Activated T-helper 9 cell treated with anti-CD3 and anti-CD28 coated beads, Interleukin-2, amount 50 U/mL, for 16 hours (primary cell): ENCODE results near the gene MSI2.

Experiments used
- DNase-seq: peaks from one replicate; pipeline ENCODE4 v3.0.0-alpha.2; 2020; ENCODE audit warnings: low read depth

Gene MSI2

DNA sequence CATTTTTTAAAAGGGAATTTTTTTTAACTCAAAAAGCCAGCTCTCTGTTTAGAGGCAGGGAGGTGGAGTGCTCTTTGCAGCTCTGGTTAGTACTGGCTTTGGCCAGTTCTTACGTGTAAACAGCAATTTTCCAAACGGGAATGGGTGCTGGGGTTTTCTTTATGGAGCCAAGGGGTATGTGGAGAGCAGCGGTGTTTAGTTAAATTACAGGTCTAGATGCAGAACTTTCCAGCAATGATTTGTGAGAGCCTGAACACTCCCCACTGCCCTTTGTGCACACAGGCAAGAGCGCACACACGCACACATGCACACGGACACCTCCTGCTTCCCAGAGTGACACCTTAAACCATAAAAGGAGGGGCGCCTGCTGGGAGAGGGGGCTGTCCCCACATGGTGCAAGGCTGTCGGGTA, 140.2 kb downstream of the MSI2 start:
- no peak for DNase-seq

DNA sequence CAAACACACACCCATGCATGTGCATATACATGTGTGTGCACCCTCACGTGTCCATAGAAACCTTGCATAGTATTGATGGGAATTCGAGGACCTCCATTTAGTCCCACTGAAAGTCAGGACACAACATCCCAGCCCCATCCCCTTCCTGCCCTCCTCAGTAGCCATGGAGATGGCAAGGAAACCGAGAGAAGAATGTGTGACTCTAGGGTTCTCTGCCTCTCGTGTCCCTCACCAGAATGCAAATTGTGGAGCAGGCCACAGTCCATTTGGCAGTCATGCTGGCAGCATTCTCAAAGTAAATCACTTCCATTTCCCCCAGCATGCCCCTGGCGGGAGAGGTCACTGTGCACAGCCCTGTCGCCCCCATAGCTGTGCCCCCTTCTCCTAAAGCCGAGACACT, 141.1 kb downstream of the MSI2 start:
- no peak for DNase-seq

DNA sequence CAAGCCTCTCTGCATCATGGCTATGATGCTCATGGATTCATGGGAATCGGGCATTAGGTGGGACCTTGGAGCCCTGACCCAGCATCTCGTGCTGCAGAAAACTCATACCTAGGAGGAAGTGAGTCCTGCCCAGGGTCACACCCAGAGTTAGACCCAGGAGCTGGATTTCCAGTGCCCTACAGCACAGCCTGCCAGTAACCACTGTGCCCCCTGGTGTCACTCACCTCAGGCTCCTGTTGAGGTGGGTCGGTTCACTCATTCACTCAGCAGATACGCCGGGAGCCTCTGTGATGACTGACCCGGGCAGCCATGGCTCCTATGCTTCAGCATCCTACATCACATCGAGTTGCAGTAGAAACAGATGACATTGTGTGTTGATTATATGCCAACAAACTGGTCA, 143.4 kb downstream of the MSI2 start:
- no peak for DNase-seq

DNA sequence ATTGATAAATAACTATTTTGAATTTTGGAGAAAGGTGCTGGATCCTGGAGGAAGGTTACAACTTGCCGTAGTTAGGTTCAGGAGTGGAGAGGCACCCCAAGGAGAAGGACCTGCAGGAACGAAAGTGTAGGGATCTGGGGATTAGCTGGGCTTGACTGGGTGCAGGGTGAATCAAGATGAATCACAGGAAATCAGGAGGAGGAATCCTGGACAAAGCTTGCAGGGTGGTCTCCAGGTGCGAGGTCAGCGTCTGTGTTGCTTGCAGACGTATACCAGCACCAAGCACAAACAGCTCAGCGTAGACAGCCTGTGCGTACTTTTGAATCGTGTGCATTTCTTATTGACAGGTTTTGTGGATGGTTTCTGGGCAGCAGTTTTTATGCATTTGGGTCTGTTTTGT, 144.3 kb downstream of the MSI2 start:
- DNase-seq: no peak

DNA sequence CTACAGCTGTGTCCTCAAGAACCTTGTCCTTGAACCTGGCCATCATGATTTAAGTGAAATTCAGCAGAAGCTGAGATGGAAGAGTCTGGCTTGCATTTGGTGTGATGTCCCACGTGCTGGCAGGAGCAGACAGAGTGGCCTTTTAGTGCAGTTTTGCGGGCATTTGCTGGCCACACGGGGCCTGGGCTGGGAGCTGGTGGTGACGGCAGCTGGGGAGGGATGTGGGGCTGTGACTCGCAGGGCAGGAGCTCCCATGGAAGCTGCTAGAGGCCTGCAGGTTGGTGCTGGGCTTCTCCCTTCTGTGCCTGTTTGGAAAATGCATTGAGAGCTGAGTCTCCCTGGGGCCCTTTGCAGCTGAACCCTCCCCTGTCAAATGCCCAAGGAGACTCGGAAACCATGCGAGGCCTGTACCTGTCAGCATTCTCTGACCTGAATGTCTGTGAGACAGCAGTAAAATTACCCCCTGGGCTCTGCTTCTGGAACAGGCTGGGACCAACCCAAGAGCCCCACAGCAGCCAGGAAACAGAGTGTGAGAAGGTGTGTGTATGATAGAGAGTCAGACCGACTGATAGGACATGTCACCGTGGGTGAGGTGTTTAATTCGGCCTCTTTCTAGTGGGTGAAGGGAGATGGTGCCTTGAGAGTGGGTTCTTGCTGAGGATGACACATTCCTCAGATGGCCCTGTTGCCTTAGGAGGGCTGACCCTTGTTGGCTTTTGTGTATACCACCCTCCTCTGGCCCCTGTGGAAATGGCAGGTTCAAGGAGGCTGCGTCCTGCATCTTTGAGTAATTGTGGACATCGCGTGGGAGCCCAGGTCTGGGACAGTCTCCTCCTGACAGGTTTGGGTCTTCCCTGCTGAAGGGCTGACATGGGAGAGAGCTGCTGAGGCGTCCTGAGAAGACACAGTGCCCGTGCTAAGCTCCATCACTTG, 145.5 kb downstream of the MSI2 start:
- DNase-seq: no peak

DNA sequence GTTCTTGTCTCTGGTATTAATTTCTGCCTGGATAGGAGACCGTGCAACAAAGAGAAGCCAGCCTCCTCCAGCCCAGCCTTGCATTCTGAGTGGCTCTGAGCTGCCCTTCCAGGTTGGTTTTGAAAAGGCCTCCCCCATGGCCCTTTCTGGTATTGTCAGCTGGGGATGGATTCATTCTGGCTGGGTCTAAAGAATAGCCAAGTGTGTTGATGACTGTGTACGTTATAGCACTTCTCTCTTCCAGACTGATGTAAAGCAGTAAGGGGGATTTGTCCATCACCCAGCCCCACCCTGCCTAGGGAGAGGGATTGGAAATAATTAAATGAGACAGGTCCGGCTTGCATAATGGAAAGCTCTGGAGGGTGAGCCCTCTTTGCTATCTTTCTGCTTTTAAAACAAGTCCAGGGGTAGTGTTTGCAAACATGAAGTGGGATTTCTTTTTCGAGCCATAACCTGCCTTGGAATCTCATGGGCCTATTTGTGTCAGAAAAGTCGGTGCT, 146.4 kb downstream of the MSI2 start:
- DNase-seq: no peak

DNA sequence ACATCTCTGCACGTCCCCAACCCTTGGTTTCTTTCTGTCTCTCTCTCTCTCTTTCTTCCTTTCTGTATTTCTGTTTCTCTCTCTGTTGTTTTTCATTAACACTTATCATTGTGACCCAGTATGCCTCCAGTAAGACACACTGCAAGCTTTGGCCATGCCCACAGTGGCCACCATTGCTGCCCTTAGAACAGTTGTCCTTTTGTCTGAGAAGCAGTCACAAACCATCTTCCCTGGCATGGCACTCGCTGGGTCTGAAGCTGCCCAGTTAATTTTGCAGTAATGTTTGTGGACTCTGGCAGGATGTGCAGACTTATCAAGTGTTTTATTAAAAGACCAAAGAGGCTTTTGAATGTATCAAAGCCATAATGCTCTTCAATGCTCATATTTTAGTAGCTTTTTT, 146.9 kb downstream of the MSI2 start:
- DNase-seq: no peak

DNA sequence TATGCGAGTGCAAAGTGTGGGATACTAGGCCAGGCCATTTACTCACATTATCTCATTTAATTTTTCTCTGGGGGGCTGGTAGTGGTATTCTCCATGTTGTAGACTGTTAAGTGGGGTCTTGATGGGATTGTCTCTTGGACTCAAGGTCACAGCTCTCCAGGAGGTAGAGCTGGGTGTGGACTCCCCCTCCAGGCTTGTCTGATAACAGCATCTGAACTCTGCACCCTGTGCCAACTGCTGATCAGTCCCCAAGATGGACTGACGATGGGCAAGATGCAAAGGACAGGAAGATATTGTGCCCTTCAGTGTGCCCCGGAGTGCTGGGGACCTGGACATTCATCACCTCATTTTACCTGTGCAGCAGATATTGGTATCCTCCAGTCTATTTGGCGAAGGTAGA, 147.8 kb downstream of the MSI2 start:
- no peak for DNase-seq

DNA sequence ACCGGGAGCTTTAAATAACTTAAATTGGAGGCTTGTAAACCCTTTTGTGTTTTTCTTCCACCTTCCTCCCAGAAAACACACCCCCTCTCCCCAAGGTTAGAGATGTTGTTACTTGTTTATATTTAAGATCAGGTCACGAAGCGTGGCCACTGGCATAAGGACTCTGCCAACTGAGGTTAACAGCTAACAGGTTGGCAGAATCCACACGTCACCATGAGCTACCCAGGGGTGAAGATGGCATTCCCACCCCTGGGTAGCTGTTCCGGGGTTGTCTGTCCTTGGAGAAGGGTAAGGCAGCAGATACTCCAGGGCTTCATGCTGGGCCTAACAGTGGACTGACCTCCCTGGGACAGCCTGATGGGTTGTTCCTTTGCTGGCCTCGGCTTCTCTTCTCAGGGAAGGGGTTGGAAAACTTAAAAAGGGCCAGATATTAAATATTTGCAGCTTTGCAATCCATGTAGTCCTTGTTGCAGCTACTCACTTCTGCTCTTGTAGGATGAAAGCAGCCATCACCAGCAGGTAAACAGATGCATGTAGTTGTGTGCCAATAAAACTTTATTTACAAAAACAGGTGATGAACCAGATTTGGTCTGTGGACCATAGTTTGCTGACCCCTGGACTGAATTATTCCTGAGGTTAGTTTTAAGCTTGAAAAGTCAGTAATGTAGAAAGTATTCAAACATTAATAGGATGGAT, 148.6 kb downstream of the MSI2 start:
- DNase-seq: no peak

DNA sequence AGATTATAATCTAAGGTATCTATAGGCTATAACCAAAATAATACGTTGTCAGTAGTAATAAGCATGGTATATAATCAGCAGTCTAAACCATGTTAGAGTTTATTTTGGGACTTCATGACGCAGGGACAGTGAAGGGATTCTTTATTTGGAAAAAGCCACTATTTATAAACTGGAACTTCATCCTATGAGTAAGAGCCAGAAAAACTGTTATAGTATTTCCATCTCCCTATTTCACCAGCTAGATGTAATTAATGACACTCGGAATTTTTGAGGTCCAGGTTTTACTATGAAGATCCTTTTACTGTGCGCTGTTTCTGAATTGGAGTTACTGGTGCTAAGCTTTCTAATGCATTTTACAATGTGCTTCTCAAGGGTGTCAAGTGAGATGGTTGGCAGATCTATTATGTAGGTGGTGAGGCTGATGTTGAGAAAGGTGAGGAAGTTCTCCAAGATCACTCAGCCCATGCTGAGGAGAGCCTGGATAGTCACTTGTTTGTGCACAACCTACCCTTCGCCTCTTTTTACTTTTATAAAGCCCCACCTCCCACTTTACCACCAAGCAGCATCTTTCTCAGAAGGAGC, 149.3 kb downstream of the MSI2 start:
- no peak for DNase-seq

DNA sequence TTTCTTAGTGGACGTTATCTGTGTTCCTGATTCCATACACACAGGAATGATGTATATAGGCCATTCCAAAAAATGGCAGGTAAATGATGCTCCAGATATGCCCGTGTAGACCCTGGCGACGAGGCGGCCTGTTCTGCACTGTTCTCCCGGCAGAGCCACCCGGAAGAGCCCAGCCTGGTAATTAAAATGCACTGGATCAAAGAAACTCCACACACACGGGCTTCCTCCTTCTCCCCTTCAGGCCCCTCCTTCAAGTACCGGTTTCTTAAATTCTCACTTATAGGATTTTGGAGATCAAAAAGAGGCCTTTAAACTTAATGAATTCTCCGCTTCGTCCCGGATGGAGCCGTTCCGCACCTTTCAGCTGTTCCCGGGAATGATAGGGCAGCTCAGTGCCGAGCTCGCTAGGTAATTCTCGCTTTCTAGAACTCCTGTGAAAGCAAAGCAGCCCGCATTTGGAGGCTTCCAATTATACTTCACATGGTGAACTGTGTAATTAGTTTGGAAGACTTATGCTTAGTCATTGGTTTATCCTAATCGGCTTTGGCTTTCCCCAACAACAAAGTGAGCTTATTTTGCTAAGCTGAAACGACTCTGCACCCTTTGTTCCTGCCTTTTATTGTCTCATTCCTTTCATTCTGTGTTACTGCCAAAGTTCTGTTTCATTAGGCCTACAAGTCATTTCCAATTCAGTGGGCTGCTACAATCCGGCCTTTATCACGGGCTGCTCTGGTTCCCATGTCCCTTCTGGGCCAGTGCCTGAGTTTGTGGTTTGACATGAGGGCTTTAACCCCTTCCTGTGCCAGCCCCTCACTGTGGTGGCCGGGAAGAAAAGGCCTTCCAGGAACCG, 150.0 kb downstream of the MSI2 start:
- DNase-seq: no peak

DNA sequence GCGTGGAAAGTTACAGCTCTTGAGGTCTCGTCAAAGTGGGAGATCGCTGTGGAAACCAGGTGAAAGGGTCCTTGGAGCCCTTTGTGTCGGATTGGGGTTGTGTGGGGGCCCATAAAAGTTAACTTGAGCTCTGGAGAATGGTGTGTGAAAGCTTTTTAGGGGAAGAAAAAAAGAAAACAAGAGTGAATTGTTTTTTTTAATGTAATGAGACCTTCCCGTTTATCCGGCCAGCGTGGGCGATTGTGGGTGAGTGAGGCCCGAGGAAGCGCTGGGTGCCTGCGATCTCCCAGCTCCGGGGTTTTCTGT, 150.6 kb downstream of the MSI2 start:
- DNase-seq: no peak

DNA sequence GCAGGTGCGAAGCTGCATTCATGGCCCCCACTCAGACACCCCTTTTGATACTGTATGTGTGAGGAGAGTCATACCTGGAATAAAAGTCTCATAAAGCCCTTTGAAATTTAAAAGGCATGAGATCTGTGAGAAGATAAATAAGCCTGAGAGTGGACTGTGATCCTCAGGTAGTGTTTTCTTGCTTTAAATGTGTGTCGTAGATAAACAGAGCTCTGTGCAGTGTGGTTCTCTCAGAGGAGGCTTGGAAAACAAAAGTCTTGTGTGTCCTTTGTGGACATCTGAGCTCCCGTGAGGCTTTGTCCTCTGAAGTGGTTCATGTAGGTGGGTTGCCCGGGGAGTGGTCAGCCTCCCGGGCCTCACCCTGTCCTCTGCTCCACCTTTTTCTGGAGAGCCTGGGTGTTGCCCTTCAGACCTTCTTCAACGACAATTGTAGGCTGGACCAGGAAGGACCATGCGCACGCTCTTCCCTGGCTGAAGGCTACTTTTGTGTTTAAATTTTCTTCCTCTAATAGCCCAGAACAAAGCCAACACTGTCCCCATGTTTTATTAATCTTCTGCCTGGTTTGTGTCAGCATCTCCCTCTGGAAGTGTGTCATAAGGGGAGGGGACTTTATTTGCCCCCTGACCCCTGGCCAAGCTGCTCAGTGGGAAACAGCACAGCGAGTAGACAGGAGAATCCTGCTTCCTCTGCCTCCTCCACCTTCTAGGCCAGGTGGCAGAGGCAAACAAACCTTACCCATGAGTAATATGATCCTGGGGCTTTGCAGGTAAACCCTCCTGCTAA, 151.2 kb downstream of the MSI2 start:
- DNase-seq: no peak

DNA sequence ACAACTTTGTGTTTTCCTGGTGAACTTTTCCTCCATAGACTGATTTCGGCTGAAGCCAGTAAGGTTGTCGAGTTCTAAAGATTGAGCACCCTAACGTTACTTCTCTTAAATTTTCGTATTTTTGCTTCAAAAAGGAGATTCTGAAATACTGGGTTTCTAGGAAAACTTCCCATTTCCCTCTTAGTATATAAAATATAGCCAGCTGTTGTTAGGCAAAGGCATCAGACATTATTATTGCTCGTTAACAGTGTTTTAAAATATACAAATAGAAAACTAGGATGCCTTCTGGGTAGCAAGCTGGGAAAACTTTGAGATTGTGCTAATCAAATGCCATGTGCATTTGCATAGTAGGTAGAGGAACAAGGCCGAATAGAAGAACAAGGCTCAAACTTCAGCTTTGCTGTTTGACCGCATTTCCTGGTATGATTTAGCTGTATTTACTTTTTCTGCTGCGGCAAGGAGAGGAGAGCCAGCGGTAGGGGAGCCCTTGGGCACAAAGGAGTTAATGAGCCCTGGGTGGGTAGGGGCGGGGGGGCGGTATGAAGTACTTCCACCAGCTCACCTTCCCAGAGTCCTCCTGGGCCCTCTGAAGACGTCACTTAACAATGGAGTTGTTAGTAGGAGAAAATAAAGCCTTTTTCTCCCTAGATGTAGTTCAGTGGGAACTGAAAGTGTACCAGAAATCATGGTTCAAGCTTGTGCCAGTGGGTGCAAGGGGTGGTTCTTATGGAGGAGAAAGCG, 151.9 kb downstream of the MSI2 start:
- DNase-seq: no peak

DNA sequence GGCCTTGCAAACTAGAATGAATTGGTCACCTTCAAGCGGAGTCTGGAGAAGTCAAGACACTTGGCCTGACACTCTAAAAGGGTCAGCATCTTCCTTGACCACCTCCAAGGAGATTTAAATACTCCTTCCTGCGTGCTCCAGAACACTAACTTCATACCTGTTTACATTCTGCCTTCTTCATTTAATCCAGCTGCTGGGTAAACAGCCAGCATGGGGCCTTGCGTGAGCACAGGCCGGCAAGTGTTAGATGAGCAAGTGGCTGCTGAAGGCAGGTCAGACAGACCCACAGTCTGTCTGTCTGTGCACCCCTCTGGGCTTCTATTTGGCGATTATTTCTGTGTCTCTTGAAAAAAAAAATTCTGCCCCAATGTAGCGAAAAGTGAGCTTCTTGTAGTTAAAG, 153.8 kb downstream of the MSI2 start:
- DNase-seq: no peak

DNA sequence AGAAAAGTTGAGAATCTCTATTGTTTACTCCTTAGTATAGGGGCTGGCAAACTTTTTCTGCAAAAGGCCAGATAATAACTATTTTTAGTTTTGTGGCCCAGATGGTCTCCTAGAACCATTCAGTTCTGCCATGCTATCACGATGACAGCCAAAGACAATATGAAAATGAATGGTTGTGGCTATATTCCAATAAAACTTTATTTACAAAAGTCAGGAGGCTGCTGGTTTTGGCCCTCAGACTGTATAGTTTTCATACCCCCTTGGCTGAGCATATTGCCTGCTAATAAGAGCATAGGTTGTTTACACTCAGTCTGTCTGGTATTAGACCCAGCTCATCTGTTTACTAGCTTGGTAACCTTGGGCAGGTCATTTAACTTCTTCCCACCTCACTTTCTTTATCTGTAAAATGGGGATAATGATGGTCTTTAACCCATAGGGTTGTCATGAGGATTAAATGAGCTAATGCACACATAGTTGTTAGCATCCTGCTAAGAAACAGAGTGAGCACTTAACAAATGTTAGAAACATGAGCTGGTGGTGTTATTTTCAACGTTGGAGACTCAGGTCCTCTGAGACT, 156.3 kb downstream of the MSI2 start:
- DNase-seq: no peak

DNA sequence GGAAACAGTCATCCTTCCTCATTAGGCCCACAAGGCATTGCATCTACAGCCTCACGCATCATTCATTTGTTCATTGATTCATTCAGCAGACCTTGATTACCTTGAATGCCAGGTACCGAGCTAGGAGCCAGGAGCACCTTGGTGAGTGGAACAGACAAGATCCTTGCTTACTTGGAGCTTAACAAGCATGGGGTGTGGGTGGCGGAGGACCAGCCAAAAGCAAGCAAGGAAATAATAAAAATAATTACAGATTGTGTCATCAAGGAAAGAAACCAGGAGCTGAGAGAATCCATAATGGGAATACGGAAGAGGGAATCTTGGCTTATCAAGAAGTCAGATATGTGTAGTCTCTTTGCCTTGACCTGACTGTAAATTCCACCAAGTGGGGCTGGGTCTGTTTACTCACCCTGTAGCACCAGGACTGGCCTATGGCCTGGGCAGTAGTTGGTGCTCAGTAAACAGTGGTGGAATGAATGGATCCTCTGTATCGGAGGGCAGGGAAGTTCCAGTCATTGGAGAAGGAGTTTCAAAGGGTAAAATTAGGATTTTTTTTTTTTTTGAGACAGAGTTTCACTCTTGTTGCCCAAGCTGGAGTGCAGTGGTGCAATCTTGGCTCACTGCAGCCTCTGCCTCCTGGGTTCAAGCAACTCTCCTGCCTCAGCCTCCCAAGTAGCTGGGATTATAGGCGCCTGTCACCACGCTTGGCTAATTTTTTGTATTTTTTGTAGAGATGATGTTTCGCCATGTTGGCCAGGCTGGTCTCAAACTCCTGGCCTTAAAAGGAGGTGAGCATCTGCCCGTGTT, 157.7 kb downstream of the MSI2 start:
- no peak for DNase-seq

DNA sequence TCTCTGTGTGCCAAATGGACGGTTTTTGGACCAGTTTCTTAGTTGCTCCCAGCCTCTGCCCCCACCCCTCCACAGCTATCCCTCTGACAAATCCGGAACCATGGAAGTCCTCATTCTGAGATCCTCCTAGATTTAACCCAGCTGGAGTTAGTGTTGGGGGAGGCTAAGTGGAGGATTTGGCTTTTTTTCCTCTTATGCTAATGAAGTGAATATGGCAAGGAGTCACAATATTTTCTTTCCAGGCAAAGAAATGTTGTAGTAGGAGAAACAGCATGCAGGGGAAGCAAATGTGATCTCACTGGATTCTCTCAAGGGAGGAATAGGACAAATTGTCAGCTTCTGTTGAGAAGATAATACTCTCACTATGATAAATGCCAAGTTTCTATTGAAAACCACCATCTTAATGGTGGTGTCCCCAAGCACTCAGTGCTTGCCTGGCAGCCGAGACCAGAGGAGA, 159.5 kb downstream of the MSI2 start:
- no peak for DNase-seq

DNA sequence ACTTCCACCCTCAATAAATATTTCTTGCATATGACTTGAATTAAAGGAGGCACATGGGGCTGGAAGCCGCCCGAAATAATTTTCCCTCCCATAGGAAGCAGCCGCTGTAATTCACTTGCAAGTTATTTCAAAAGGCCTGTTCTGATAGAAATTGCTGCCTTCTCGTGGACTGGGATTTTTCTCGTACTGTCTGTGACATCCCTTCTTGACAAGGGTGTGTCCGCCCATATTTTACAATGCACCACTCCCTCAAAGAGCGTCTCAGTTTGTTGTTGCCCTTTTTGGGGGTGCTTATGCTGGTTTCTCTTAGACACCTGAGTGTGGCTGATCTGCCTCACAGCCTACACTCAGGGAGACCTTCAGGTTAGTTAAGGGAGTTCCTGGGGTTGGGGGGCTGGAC, 160.0 kb downstream of the MSI2 start:
- no peak for DNase-seq
